Brain microvascular endothelial cell (primary cell): ENCODE results near the gene AUTS2.

ENCODE experiments used
- DNase-seq: peaks from one replicate; pipeline ENCODE4 v3.0.0-alpha.2; 2020
- H3K27ac ChIP-seq: fragments of 250-450 bp; sonication (Bioruptor Pico); 2 replicates; pipeline ENCODE4 v1.5.1; 2020; ENCODE audit warnings: mild to moderate bottlenecking, moderate library complexity
- H3K27me3 ChIP-seq: fragments of 250-450 bp; sonication (Bioruptor Pico); replicated peaks from 2 replicates; pipeline ENCODE4 v1.5.1; 2020; ENCODE audit warnings: mild to moderate bottlenecking
- H3K36me3 ChIP-seq: fragments of 250-450 bp; sonication (Bioruptor Pico); replicated peaks from 2 replicates; pipeline ENCODE4 v1.5.1; 2020; ENCODE audit warnings: mild to moderate bottlenecking
- H3K4me3 ChIP-seq: 2 replicates; pipeline ENCODE4 v1.5.1; 2011; ENCODE audit warnings: low read depth, mild to moderate bottlenecking, control low read depth, low read length, moderate library complexity
- CTCF ChIP-seq: IDR thresholded peaks from 2 replicates; pipeline ENCODE4 v1.5.1; 2011; ENCODE audit warnings: low read depth, mild to moderate bottlenecking, moderate library complexity, low read length, control low read depth, inconsistent platforms; ENCODE audit errors: missing control alignments
- in situ Hi-C: cut with HindIII; loops from 2 replicates; pipeline ENCODE4 v1.10.0; 2017; ENCODE audit warnings: low sequenced_read_pairs, low pct_ligation_motif_present

The AUTS2 gene

GRCh38 chr7:70237256-70237655, 639.0 kb downstream of the AUTS2 start:
- Histone ChIP-seq H3K27me3 (no peaks in the 10 kb centered on the region), H3K36me3 (no peaks in the 10 kb centered on the region), H3K27ac (no peak overlapping the region), H3K4me3 (no peak overlapping the region)
- no peak for DNase-seq
- in situ Hi-C loops: no loop called here
- no peak for TF ChIP-seq CTCF

- Histone ChIP-seq H3K27me3 (no peaks in the 10 kb centered on the region), H3K27ac (no peak overlapping the region), H3K4me3 (no peak overlapping the region), H3K36me3 (no peaks in the 10 kb centered on the region)
- TF ChIP-seq CTCF: no peak
- DNase-seq: no peak
- in situ Hi-C loops: no loop called here
Measured at GRCh38 chr7:70237831-70238575, 639.7 kb downstream of the AUTS2 start.

GRCh38 chr7:70239918-70240317, 641.6 kb downstream of the AUTS2 start:
- no peak for DNase-seq
- in situ Hi-C loops: no loop called here
- Histone ChIP-seq H3K27ac (no peak overlapping the region), H3K36me3 (no peaks in the 10 kb centered on the region), H3K27me3 (no peaks in the 10 kb centered on the region), H3K4me3 (no peak overlapping the region)
- no peak for TF ChIP-seq CTCF

- no peak overlapping the region for H3K4me3 ChIP-seq
- TF ChIP-seq CTCF: no peak
- no peaks in the 10 kb centered on the region for H3K27me3 ChIP-seq
- no peak overlapping the region for H3K27ac ChIP-seq
- no peak for DNase-seq
- in situ Hi-C loops: no loop called here
- no peaks in the 10 kb centered on the region for H3K36me3 ChIP-seq
Measured at GRCh38 chr7:70240873-70241272, 642.6 kb downstream of the AUTS2 start.

- Histone ChIP-seq H3K4me3 (no peak overlapping the region), H3K27ac (no peak overlapping the region), H3K27me3 (no peaks in the 10 kb centered on the region), H3K36me3 (no peaks in the 10 kb centered on the region)
- TF ChIP-seq CTCF: no peak
- in situ Hi-C loops: no loop called here
- DNase-seq: no peak
Measured at GRCh38 chr7:70241536-70242175, 643.4 kb downstream of the AUTS2 start.
